SK-N-SH treated with all-trans-retinoic acid at 6 μM for 48 hours (cell line): ENCODE measurements around the gene TNS2.

Source experiments
- ATAC-seq: fragments of 200-7000 bp; cut with Tn5 transposase; 3 replicates; pipeline ENCODE4 v1.9.1; 2020; ENCODE audit warnings: mild to moderate bottlenecking, moderate library complexity
- ARNTL ChIP-seq: fragments of 450-650 bp; formaldehyde crosslinking; IDR thresholded peaks from 2 replicates; pipeline ENCODE4 v1.5.0; 2020; ENCODE audit warnings: low read depth, mild to moderate bottlenecking, moderate library complexity, borderline replicate concordance
- CSDC2 ChIP-seq: fragments of 250-450 bp; sonication (Bioruptor Pico); IDR thresholded peaks from 2 replicates; pipeline ENCODE4 v1.5.0; 2020; ENCODE audit warnings: mild to moderate bottlenecking, moderate library complexity
- ESRRG ChIP-seq: fragments of 250-450 bp; sonication (Bioruptor Pico); IDR thresholded peaks from 2 replicates; pipeline ENCODE4 v1.6.1; 2021; ENCODE audit warnings: mild to moderate bottlenecking
- GLIS3 ChIP-seq: fragments of 250-450 bp; sonication (Bioruptor Pico); IDR thresholded peaks from 2 replicates; pipeline ENCODE4 v1.5.0; 2020; ENCODE audit warnings: mild to moderate bottlenecking, moderate library complexity
- ISL1 ChIP-seq: fragments of 250-450 bp; sonication (Bioruptor Pico); IDR thresholded peaks from 2 replicates; pipeline ENCODE4 v2.1.2; 2022; ENCODE audit warnings: mild to moderate bottlenecking, moderate library complexity
- OSR1 ChIP-seq: fragments of 250-450 bp; sonication (Bioruptor Pico); IDR thresholded peaks from 2 replicates; pipeline ENCODE4 v1.8.0; 2022; ENCODE audit warnings: moderate library complexity, mild to moderate bottlenecking, inconsistent platforms
- POU6F1 ChIP-seq: fragments of 250-450 bp; sonication (Bioruptor Pico); IDR thresholded peaks from 2 replicates; pipeline ENCODE4 v1.8.0; 2021; ENCODE audit warnings: low read depth, mild to moderate bottlenecking, moderate library complexity, borderline replicate concordance
- PPARA ChIP-seq: fragments of 250-450 bp; sonication (Bioruptor Pico); IDR thresholded peaks from 2 replicates; pipeline ENCODE4 v1.5.0; 2020; ENCODE audit warnings: mild to moderate bottlenecking, borderline replicate concordance
- RARB ChIP-seq: fragments of 250-450 bp; sonication (Bioruptor Pico); IDR thresholded peaks from 2 replicates; pipeline ENCODE4 v1.8.0; 2021; ENCODE audit warnings: mild to moderate bottlenecking, moderate library complexity
- SNAI2 ChIP-seq: fragments of 250-450 bp; sonication (Bioruptor Pico); IDR thresholded peaks from 2 replicates; pipeline ENCODE4 v1.5.0; 2020; ENCODE audit warnings: mild to moderate bottlenecking, moderate library complexity
- TCF4 ChIP-seq: fragments of 250-450 bp; sonication (Bioruptor Pico); IDR thresholded peaks from 2 replicates; pipeline ENCODE4 v1.8.0; 2021; ENCODE audit warnings: mild to moderate bottlenecking, moderate library complexity, borderline replicate concordance
- TOX ChIP-seq: fragments of 250-450 bp; sonication (Bioruptor Pico); IDR thresholded peaks from 2 replicates; pipeline ENCODE4 v1.8.0; 2021; ENCODE audit warnings: mild to moderate bottlenecking, moderate library complexity, borderline replicate concordance
- ZC3H10 ChIP-seq: fragments of 250-450 bp; sonication (Bioruptor Pico); IDR thresholded peaks from 2 replicates; pipeline ENCODE4 v1.5.1; 2021; ENCODE audit warnings: mild to moderate bottlenecking, moderate library complexity
- ZFP3 ChIP-seq: fragments of 250-450 bp; sonication (Bioruptor Pico); IDR thresholded peaks from 2 replicates; pipeline ENCODE4 v1.5.0; 2020; ENCODE audit warnings: mild to moderate bottlenecking, moderate library complexity
- ZNF565 ChIP-seq: fragments of 450-650 bp; formaldehyde crosslinking; conservative IDR thresholded peaks from 2 replicates; pipeline ENCODE4 v1.5.0; 2020; ENCODE audit warnings: low read depth, mild to moderate bottlenecking, moderate library complexity
- ZNF70 ChIP-seq: fragments of 450-650 bp; formaldehyde crosslinking; IDR thresholded peaks from 2 replicates; pipeline ENCODE4 v1.5.0; 2020; ENCODE audit warnings: mild to moderate bottlenecking, moderate library complexity
- ZNF8 ChIP-seq: fragments of 450-650 bp; formaldehyde crosslinking; IDR thresholded peaks from 2 replicates; pipeline ENCODE4 v1.5.0; 2020; ENCODE audit warnings: mild to moderate bottlenecking, moderate library complexity
- TF ChIP-seq, protein P1 (sequence below): fragments of 250-450 bp; sonication (Bioruptor Pico); IDR thresholded peaks from 2 replicates; pipeline ENCODE4 v1.5.1; 2021; ENCODE audit warnings: mild to moderate bottlenecking, moderate library complexity
- TF ChIP-seq, protein P2 (sequence below): fragments of 250-450 bp; sonication (Bioruptor Pico); IDR thresholded peaks from 2 replicates; pipeline ENCODE4 v1.8.0; 2020; ENCODE audit warnings: mild to moderate bottlenecking, moderate library complexity, borderline replicate concordance
- TF ChIP-seq, protein P3 (sequence below): fragments of 250-450 bp; sonication (Bioruptor Pico); IDR thresholded peaks from 2 replicates; pipeline ENCODE4 v1.5.1; 2020; ENCODE audit warnings: low read depth, mild to moderate bottlenecking, moderate library complexity

Gene TNS2

DNA sequence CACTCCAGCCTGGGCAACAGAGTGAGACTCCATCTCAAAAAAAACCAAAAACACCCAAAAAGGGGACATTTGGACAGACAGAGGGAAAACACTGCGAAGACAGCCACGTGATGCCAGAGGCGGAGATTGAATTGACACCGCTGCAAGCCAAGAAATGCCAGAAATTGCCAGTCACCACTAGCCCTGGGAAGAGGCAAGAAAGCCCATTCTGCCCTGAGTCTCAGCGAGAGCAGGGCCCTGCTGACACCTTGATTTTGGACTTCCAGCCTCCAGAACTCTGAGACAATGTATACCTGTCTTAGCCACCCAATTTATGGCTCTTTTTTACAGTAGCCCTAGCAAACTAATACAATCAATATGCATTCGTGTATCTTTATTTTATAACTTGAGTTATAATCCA, 40.2 kb downstream of the TNS2 start:
- ATAC-seq = no peak
- TF ChIP-seq, protein P1, sequence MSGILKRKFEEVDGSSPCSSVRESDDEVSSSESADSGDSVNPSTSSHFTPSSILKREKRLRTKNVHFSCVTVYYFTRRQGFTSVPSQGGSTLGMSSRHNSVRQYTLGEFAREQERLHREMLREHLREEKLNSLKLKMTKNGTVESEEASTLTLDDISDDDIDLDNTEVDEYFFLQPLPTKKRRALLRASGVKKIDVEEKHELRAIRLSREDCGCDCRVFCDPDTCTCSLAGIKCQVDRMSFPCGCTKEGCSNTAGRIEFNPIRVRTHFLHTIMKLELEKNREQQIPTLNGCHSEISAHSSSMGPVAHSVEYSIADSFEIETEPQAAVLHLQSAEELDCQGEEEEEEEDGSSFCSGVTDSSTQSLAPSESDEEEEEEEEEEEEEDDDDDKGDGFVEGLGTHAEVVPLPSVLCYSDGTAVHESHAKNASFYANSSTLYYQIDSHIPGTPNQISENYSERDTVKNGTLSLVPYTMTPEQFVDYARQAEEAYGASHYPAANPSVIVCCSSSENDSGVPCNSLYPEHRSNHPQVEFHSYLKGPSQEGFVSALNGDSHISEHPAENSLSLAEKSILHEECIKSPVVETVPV = no peak
- TF ChIP-seq, protein P2, sequence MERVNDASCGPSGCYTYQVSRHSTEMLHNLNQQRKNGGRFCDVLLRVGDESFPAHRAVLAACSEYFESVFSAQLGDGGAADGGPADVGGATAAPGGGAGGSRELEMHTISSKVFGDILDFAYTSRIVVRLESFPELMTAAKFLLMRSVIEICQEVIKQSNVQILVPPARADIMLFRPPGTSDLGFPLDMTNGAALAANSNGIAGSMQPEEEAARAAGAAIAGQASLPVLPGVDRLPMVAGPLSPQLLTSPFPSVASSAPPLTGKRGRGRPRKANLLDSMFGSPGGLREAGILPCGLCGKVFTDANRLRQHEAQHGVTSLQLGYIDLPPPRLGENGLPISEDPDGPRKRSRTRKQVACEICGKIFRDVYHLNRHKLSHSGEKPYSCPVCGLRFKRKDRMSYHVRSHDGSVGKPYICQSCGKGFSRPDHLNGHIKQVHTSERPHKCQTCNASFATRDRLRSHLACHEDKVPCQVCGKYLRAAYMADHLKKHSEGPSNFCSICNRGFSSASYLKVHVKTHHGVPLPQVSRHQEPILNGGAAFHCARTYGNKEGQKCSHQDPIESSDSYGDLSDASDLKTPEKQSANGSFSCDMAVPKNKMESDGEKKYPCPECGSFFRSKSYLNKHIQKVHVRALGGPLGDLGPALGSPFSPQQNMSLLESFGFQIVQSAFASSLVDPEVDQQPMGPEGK (CRISPR knock-in tag) = no peak
- TF ChIP-seq SNAI2 (no peak), TOX (no peak), ZNF8 (CRISPR knock-in tag) (no peak), POU6F1 (CRISPR knock-in tag) (no peak), TCF4 (CRISPR knock-in tag) (no peak), ESRRG (no peak)

DNA sequence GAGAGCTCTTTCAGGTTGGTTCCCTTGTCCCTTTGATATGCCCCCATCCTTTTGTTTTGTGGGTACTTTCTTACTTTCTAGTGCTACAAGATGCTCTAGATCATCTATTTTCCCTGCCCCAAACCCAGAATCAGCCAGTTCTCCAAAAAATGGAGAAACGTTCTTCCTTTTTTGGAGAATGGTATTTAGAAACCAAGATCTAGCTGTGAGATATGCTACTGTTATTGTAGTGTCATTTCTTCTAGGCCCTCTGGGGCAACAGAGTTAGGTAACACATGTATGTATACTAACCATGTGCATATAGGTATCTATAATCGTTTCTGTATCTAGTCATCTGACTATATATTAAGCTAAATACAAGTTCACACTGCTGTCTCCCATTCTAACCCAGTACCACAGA, 40.7 kb downstream of the TNS2 start:
- no peak for ATAC-seq
- TF ChIP-seq PPARA (CRISPR knock-in tag) (no peak), SNAI2 (no peak), ZFP3 (CRISPR knock-in tag) (no peak)

GRCh38 chr12:53091756-53092155, 41.9 kb downstream of the TNS2 start:
- ATAC-seq = no peak
- TF ChIP-seq, protein P2 (CRISPR knock-in tag) = no peak
- TF ChIP-seq ESRRG (no peak), GLIS3 (no peak), TOX (no peak), TCF4 (CRISPR knock-in tag) (no peak), ZNF70 (CRISPR knock-in tag) (no peak), SNAI2 (no peak), ZNF8 (CRISPR knock-in tag) (no peak), ZC3H10 (CRISPR knock-in tag) (no peak), ARNTL (no peak), CSDC2 (CRISPR knock-in tag) (no peak), OSR1 (CRISPR knock-in tag) (no peak), RARB (CRISPR knock-in tag) (no peak), ZNF565 (CRISPR knock-in tag) (no peak), ISL1 (CRISPR knock-in tag) (no peak)
- TF ChIP-seq, protein P1 = no peak
- TF ChIP-seq, protein P3, sequence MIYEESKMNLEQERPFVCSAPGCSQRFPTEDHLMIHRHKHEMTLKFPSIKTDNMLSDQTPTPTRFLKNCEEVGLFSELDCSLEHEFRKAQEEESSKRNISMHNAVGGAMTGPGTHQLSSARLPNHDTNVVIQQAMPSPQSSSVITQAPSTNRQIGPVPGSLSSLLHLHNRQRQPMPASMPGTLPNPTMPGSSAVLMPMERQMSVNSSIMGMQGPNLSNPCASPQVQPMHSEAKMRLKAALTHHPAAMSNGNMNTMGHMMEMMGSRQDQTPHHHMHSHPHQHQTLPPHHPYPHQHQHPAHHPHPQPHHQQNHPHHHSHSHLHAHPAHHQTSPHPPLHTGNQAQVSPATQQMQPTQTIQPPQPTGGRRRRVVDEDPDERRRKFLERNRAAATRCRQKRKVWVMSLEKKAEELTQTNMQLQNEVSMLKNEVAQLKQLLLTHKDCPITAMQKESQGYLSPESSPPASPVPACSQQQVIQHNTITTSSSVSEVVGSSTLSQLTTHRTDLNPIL (CRISPR knock-in tag) = no peak
